ENCODE measurements around the gene VAPB. TPM values are rescaled to one million over a fixed set of nuclear protein-coding genes. Genes with fewer than 3 reads are reported as not detected.
A peak's percentile ranks its signal among the peaks of the same experiment; 100 is the strongest.

Gene VAPB
- total RNA-seq, 2 donors from 2014 or later = 45.8 to 55.3 TPM

DNA sequence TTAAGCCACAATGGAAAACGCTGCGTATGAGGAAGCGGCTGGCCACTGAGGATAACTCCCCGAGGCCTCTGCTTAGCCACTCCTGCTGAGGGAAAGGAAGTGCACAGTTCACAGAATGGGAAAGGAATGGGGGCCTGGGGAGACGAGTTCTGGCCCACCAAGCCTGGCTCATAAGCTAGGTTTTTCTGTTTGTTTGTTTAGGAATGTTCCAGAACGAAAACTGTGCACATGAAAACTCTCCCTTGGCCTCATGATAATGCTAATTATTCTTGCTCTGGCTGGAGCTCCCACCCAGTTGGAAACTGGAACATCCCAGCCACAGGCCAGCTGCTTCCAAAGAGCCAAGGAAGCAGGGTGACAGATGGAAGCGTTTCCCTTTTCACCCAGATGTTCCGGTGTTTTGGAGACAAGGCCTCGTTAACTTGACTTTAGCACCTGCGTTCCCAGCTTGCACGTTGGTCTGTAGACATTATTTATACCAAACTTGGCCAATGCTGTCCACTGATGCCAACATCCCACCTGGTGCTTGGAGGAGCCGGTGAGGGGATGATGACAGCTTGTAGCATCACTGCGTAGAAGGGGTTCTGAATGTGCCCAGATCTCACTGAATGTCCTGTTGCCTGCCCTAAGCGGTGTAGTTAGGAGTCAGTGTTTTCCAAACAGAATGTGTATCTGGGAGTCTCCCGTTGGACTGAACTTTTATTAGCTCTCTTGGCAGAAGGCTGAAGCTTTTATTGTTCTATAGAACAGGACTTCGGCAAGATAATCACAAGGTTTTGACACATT, 91.7 kb downstream of the VAPB start:
- Mint-ChIP-seq H3K27me3 (ENCODE audit: low read depth) (peaks cover 20% of the 10 kb centered on the region), H3K9me3 (peaks cover 0 to 1% of the 10 kb centered on the region in 2 donors), H3K4me3 (no peak overlapping the region), H3K4me1 (ENCODE audit: low read depth) (peaks cover 8% of the 10 kb centered on the region), H3K27ac (no peak overlapping the region), H3K36me3 (ENCODE audit: insufficient read depth in 2 of 2) (peaks cover 2 to 3% of the 10 kb centered on the region in 2 donors)
- ATAC-seq (replicated peaks in 1 of 2) = no peak
- DNase-seq = no peak

DNA sequence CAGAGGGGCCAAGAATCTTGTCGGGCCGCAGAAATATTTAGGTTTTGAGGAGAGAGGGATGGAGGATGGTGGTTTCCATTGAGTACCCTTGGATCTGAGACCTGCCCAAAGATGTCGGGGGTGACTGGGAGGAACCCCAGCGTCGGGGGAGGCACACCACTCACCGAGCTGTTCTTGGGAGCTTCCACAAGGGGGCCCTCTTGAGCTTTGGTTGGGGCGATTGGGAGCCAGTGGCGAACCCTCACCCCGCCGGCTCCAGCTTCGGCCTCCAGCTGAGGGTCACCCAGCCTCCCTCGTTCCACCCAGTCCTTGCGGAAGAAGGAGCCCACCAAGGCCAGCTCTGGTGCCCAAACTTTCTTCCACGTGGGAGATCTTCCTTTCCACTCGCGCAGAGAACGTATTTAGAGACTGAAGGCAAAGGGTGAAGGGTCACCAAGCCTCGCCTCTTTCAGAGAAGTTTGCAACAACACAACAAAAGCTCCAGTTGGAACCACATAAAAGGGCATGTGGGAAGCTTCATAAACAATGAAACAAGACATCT, 92.5 kb downstream of the VAPB start:
- Mint-ChIP-seq H3K36me3 (ENCODE audit: insufficient read depth in 2 of 2) (peaks cover 7 to 11% of the 10 kb centered on the region in 2 donors), H3K9me3 (peaks cover 3 to 9% of the 10 kb centered on the region in 2 donors), H3K4me1 (ENCODE audit: low read depth) (peaks cover 8% of the 10 kb centered on the region), H3K27ac (no peak overlapping the region), H3K27me3 (ENCODE audit: low read depth) (peaks cover 20% of the 10 kb centered on the region), H3K4me3 (peak overlapping the region in 1 of 2 donors; percentile 54)
- DNase-seq (peak; percentile 74 to 83), ATAC-seq (replicated peaks in 1 of 2) (peak; percentile 75 to 79)

DNA sequence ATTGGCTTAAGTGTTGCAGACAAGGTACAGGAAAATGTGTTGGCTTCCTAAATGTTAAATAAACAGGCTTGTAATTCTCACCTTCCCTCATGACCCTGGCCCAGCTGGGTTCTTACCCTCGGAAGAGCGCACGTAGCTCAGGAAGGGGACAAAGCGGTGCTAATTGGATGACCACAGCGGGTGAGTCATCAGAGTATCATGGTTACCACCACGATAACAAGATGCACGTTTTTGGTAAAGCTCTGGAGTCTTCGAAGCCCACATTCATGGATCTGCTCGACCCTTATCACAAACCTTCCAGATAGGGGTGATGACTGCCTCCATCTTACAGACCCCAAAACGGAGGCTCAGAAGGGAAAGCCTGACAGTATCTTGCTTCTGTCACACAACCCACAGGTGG, 93.4 kb downstream of the VAPB start:
- ATAC-seq (replicated peaks in 1 of 2) (no peak), DNase-seq (no peak)
- Mint-ChIP-seq H3K4me3 (no peak overlapping the region), H3K36me3 (ENCODE audit: insufficient read depth in 2 of 2) (peaks cover 8 to 12% of the 10 kb centered on the region in 2 donors), H3K27me3 (ENCODE audit: low read depth) (peaks cover 20% of the 10 kb centered on the region), H3K27ac (no peak overlapping the region), H3K9me3 (peaks cover 3 to 9% of the 10 kb centered on the region in 2 donors), H3K4me1 (ENCODE audit: low read depth) (peaks cover 8% of the 10 kb centered on the region)

DNA sequence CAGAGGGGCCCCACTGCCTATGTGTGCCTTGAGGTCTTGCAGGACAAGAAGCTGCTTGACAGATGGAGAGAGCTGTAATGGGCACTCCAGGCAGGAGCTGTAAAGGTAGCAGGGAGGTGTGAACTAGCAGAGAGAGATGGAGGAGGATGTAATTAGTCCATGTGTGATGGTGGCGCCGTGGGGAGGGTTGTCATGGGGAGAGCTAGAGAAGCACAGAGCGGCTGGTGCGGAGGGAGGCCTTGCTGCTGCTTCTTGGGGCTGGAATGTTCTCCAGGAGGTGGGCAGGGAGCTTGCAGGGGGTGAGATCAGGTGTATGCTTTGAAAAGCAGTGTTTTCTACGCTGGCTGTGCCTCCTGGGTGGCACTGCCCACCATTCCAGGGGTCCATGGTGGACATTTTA, 94.0 kb downstream of the VAPB start:
- Mint-ChIP-seq H3K4me3 (no peak overlapping the region), H3K36me3 (ENCODE audit: insufficient read depth in 2 of 2) (peaks cover 8 to 12% of the 10 kb centered on the region in 2 donors), H3K27ac (no peak overlapping the region), H3K4me1 (ENCODE audit: low read depth) (peaks cover 8% of the 10 kb centered on the region), H3K9me3 (peaks cover 3 to 9% of the 10 kb centered on the region in 2 donors), H3K27me3 (ENCODE audit: low read depth) (peaks cover 20% of the 10 kb centered on the region)
- DNase-seq (no peak), ATAC-seq (replicated peaks in 1 of 2) (no peak)

DNA sequence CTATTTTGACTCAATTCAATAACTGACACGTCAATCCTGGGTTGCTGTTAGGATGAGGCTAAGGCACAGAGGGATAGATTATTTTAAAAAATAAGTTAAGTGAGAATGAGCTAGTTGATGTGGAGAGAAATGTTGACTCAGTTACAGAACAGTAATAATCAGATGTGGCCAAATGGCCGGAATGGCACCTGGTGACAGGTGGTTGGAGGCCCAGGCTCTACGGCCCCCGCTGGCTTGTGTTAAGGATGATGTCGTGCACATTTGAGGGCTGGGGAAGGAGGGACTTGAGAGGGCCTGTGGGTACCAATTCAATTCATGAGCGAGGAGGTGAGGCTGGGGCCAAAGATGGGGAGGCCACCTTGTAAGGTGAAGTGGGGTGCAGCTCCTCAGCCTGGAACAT, 94.4 kb downstream of the VAPB start:
- Mint-ChIP-seq H3K27me3 (ENCODE audit: low read depth) (peaks cover 20% of the 10 kb centered on the region), H3K36me3 (ENCODE audit: insufficient read depth in 2 of 2) (peaks cover 8 to 12% of the 10 kb centered on the region in 2 donors), H3K9me3 (peaks cover 3 to 9% of the 10 kb centered on the region in 2 donors), H3K4me1 (ENCODE audit: low read depth) (peaks cover 8% of the 10 kb centered on the region), H3K4me3 (no peak overlapping the region), H3K27ac (no peak overlapping the region)
- ATAC-seq (replicated peaks in 1 of 2) (no peak), DNase-seq (no peak)

DNA sequence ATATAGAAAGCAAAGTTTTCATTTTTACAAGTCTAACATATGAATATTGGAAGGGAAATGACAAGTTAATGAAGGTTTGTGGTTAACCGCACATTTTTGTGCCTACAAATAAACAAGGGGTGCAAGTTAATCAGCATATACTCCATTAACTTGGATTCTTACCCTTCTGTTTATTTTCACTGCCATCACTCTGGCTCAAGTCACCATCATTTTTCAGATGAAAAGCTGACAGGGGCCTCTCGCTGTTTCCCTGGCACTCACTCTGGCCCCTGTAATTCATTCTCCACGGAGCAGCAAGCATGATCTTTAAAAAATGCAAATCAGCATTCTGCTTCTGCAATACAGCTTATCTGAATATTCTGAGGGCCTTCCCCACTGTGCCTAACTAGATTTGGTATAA, 96.4 kb downstream of the VAPB start:
- H3K9me3 Mint-ChIP-seq = peaks cover 6 to 15% of the 10 kb centered on the region in 2 donors
- peaks cover 20% of the 10 kb centered on the region for H3K27me3 Mint-ChIP-seq (ENCODE audit: low read depth)
- DNase-seq (no peak), ATAC-seq (replicated peaks in 1 of 2) (no peak)
- H3K4me3 Mint-ChIP-seq = no peak overlapping the region
- peaks cover 12 to 15% of the 10 kb centered on the region in 2 donors for H3K36me3 Mint-ChIP-seq (ENCODE audit: insufficient read depth in 2 of 2)
- H3K27ac Mint-ChIP-seq = no peak overlapping the region
- peaks cover 8% of the 10 kb centered on the region for H3K4me1 Mint-ChIP-seq (ENCODE audit: low read depth)

DNA sequence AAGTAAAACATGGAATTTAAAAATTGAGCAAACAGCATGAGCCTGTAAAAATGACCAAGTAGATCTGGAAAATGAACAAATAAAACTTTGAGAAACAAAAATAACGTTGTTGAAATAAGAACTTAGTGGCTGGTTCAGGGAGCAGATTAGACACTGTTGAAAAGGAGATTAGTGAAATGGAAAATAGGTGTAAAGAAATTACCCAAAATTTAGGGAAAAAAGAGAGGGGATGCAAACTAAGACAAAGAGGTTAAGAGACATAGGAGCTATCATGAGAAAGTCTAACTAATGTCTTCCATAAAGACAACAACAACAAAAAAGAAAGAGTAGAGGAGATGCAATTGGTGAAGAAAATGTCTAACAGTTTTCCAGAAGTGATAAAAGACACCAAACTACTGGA, 97.2 kb downstream of the VAPB start:
- H3K36me3 Mint-ChIP-seq (ENCODE audit: insufficient read depth in 2 of 2) = peaks cover 12 to 15% of the 10 kb centered on the region in 2 donors
- H3K9me3 Mint-ChIP-seq = peaks cover 6 to 15% of the 10 kb centered on the region in 2 donors
- DNase-seq (no peak), ATAC-seq (replicated peaks in 1 of 2) (no peak)
- peaks cover 7% of the 10 kb centered on the region for H3K4me1 Mint-ChIP-seq (ENCODE audit: low read depth)
- H3K27ac Mint-ChIP-seq = no peak overlapping the region
- peaks cover 19% of the 10 kb centered on the region for H3K27me3 Mint-ChIP-seq (ENCODE audit: low read depth)
- H3K4me3 Mint-ChIP-seq = no peak overlapping the region

DNA sequence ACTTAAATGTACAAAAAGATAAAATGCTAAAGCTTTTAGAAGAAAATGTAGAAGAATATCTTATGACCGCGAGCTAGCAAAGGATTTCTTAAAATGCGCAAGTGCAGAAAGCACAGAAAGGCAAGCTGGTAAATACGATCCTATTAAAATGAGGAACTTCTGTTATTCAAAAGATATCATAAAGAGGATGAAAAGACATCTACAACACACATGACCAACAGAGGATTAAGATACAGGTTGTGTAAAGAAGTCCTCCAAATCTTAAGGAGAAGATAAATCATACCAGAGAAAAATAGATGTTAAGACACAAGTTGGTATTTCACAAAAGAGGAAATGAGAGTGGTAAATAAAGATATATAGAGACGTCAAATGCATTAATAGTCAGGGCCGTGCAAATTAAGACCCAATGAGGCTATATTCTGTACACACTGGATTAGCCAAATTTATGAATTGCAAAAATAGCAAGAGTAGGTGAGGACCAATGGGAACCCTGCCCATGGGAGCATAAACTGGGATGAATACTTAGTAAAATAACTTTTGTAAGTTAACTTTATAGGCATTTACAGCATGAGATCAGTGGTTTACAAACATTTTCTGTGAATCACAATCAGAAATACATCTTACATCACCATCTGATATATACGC, 103.2 kb downstream of the VAPB start:
- peaks cover 3 to 4% of the 10 kb centered on the region in 2 donors for H3K36me3 Mint-ChIP-seq (ENCODE audit: insufficient read depth in 2 of 2)
- no peak overlapping the region for H3K4me3 Mint-ChIP-seq
- peaks cover 2 to 7% of the 10 kb centered on the region in 2 donors for H3K9me3 Mint-ChIP-seq
- DNase-seq (no peak), ATAC-seq (replicated peaks in 1 of 2) (no peak)
- H3K27ac Mint-ChIP-seq = no peak overlapping the region
- no peaks in the 10 kb centered on the region for H3K27me3 Mint-ChIP-seq (ENCODE audit: low read depth)
- H3K4me1 Mint-ChIP-seq (ENCODE audit: low read depth) = no peaks in the 10 kb centered on the region

DNA sequence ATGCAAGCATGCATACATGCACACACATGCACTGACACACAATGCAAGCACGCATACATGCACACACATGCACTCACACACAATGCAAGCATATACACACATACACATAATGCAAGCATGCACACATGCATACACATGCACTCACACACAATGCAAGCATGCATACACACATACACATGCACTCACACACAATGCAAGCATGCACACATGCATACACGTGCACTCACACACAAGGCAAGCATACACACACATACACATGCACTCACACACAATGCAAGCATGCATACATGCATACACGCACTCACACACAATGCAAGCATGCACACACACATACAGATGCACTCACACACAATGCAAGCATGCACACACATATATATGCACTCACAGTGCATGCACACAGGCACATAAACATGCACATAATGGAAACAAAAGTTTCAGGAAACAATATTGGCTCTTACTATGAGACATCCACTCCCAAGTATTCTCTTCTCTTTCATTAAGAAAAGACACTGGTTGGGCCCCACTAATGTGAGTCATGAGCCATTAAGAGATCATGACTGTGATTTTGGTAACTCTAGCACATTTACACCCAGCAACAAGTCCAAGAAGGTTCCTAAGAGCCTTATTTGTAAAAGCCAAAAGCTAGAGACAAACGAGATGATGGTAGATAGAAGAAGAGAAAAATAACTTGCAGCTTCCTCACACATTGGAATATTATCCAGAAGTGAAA, 103.9 kb downstream of the VAPB start:
- no peaks in the 10 kb centered on the region for H3K27me3 Mint-ChIP-seq (ENCODE audit: low read depth)
- H3K27ac Mint-ChIP-seq = no peak overlapping the region
- peaks cover 3 to 4% of the 10 kb centered on the region in 2 donors for H3K36me3 Mint-ChIP-seq (ENCODE audit: insufficient read depth in 2 of 2)
- H3K4me3 Mint-ChIP-seq = no peak overlapping the region
- no peaks in the 10 kb centered on the region for H3K4me1 Mint-ChIP-seq (ENCODE audit: low read depth)
- H3K9me3 Mint-ChIP-seq = peaks cover 2 to 7% of the 10 kb centered on the region in 2 donors
- DNase-seq (no peak), ATAC-seq (replicated peaks in 1 of 2) (no peak)

DNA sequence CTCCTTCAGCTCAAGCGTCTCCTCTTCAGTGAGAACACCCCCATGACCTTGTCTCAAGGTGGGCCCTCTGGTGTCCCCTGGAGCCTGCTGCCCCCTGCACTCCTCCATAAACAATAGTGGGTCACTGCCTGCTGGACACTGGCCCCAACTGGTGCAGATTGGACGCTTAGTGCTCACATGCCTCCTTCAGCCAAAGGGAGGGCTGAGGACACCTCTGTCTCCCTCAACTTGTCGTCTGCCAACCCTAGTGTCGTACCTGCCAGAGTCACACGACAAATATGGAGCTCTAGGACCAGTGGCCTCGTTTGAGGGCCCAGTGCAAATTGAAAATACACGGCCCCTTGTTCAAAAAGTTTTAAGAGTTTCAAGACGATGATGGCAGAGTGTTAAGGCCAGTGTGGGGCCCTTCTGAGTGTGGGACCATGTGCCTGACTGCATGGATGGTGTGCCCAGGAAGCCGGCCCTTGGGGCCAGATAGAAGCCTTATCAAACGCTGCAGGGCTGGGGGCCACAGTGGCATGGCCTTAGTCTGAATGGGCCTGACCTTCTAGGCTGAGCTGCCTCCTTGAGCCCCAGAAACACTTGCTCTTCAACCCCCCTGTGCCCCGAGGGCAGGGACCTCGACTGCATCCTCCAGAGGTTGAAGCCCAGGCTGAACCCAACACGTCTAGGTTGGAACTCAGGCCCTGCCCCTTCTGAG, 106.0 kb downstream of the VAPB start:
- H3K4me3 Mint-ChIP-seq = no peak overlapping the region
- H3K27ac Mint-ChIP-seq = no peak overlapping the region
- H3K36me3 Mint-ChIP-seq (ENCODE audit: insufficient read depth in 2 of 2) = no peaks in the 10 kb centered on the region
- H3K27me3 Mint-ChIP-seq (ENCODE audit: low read depth) = peaks cover 7% of the 10 kb centered on the region
- DNase-seq (no peak), ATAC-seq (replicated peaks in 1 of 2) (no peak)
- H3K9me3 Mint-ChIP-seq = no peaks in the 10 kb centered on the region
- no peaks in the 10 kb centered on the region for H3K4me1 Mint-ChIP-seq (ENCODE audit: low read depth)

DNA sequence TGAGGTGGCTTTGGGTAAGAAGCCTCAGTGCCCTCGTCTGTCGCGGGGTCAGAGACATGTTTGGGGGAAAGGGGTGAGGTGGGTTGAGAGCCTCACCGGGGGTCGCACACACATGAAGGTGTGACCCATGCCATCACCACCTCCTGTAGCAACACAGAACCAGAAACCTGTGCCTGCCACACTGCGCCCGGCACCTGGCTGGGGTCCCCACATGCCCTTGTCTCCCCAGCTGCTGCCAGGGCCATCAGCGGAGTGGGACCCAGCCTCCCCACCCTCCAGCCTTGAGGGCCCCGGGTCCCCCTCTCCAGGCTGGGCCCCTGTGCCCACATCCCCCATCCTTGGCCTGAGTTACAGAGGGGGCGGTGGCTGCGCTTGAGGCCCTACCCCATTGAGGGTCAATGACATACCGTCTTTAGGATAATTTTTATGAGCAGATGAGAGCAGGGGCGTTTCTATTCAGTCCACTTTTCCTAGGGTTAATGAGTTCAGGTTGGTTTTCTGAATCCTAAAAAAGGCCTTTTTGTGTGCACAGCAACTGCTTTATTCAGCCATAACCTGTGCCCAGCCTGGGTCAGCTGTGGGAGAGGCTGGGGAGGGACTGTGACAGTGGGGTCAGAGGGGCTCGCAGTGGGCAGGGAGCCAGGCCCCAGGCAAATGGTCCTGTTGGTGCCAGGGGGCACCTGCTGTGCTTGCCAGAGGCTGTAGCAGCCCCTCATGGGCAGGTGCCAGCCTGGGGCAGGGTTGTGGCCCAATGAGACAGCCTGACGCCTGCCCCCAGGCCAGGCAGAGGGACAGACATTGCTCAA, 106.8 kb downstream of the VAPB start:
- DNase-seq (no peak), ATAC-seq (replicated peaks in 1 of 2) (no peak)
- Mint-ChIP-seq H3K27ac (no peak overlapping the region), H3K9me3 (no peaks in the 10 kb centered on the region), H3K4me1 (ENCODE audit: low read depth) (no peaks in the 10 kb centered on the region), H3K4me3 (no peak overlapping the region), H3K36me3 (ENCODE audit: insufficient read depth in 2 of 2) (no peaks in the 10 kb centered on the region), H3K27me3 (ENCODE audit: low read depth) (peaks cover 7% of the 10 kb centered on the region)

DNA sequence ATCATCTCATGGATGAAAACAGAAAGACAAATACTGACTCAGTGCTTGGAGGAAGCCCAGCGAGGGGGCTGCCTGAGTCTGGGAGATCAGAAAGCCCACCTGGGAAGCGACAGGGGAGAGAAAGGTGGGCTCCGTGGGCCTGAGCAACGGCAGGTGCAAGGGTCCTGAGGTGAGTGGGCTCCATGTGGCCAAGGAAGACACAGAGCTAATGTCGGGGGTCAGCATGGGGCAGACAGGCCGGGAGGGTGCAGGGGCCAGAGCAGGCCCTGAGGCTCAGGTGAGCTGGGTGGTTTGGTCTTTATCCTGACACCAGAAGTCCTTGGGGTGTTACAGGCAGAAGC, 107.4 kb downstream of the VAPB start:
- H3K36me3 Mint-ChIP-seq (ENCODE audit: insufficient read depth in 2 of 2) = no peaks in the 10 kb centered on the region
- DNase-seq = no peak
- no peak overlapping the region for H3K27ac Mint-ChIP-seq
- peaks cover 7% of the 10 kb centered on the region for H3K27me3 Mint-ChIP-seq (ENCODE audit: low read depth)
- H3K4me3 Mint-ChIP-seq = no peak overlapping the region
- no peak for ATAC-seq (replicated peaks in 1 of 2)
- no peaks in the 10 kb centered on the region for H3K9me3 Mint-ChIP-seq
- H3K4me1 Mint-ChIP-seq (ENCODE audit: low read depth) = no peaks in the 10 kb centered on the region
